Nephron progenitor cell (in vitro differentiated cells): ENCODE data around the gene FAM174B.

Source experiments
- DNase-seq: peaks from one replicate; pipeline ENCODE4 v3.0.0; 2021
- H3K27ac Mint-ChIP-seq: 2 replicates; pipeline ENCODE4 v1.8.0; 2021; ENCODE audit warnings: mild to moderate bottlenecking, moderate library complexity, mixed read lengths
- H3K27me3 Mint-ChIP-seq: 2 replicates; pipeline ENCODE4 v1.8.0; 2021; ENCODE audit warnings: mild to moderate bottlenecking, low read depth, mixed read lengths; ENCODE audit not compliant: poor library complexity
- H3K36me3 Mint-ChIP-seq: 2 replicates; pipeline ENCODE4 v1.8.0; 2021; ENCODE audit warnings: low read depth, mixed read lengths
- H3K4me1 Mint-ChIP-seq: 2 replicates; pipeline ENCODE4 v1.8.0; 2021; ENCODE audit warnings: mixed read lengths
- H3K4me3 Mint-ChIP-seq: 2 replicates; pipeline ENCODE4 v1.8.0; 2021; ENCODE audit warnings: mild to moderate bottlenecking, moderate library complexity, mixed read lengths
- H3K9me3 Mint-ChIP-seq: 2 replicates; pipeline ENCODE4 v1.8.0; 2021; ENCODE audit warnings: mild to moderate bottlenecking, moderate library complexity, mixed read lengths
- CTCF ChIP-seq: fragments of 200-600 bp; sonication (generic); IDR thresholded peaks from 2 replicates; pipeline ENCODE4 v1.5.0; 2021; ENCODE audit warnings: antibody characterized with exemption

The FAM174B gene

GRCh38 chr15:92576597-92577200, 78.9 kb downstream of the FAM174B start:
- Mint-ChIP-seq H3K4me1 (peaks cover 10% of the 10 kb centered on the region), H3K27ac (no peak overlapping the region), H3K9me3 (no peaks in the 10 kb centered on the region), H3K4me3 (no peak overlapping the region), H3K27me3 (peaks cover 14% of the 10 kb centered on the region), H3K36me3 (no peaks in the 10 kb centered on the region)
- no peak for DNase-seq
- no peak for TF ChIP-seq CTCF

GRCh38 chr15:92574566-92574965, 81.0 kb downstream of the FAM174B start:
- Mint-ChIP-seq H3K27me3 (peaks cover 16% of the 10 kb centered on the region), H3K36me3 (no peaks in the 10 kb centered on the region), H3K4me3 (no peak overlapping the region), H3K27ac (no peak overlapping the region), H3K4me1 (peaks cover 10% of the 10 kb centered on the region), H3K9me3 (peaks cover 3% of the 10 kb centered on the region)
- TF ChIP-seq CTCF = no peak
- no peak for DNase-seq

GRCh38 chr15:92574161-92574560, 81.4 kb downstream of the FAM174B start:
- Mint-ChIP-seq H3K9me3 (peaks cover 3% of the 10 kb centered on the region), H3K4me3 (no peak overlapping the region), H3K4me1 (peaks cover 10% of the 10 kb centered on the region), H3K27me3 (peaks cover 16% of the 10 kb centered on the region), H3K36me3 (no peaks in the 10 kb centered on the region), H3K27ac (no peak overlapping the region)
- no peak for DNase-seq
- no peak for TF ChIP-seq CTCF

- no peak for DNase-seq
- peaks cover 3% of the 10 kb centered on the region for H3K9me3 Mint-ChIP-seq
- no peak for TF ChIP-seq CTCF
- H3K4me3 Mint-ChIP-seq = no peak overlapping the region
- H3K36me3 Mint-ChIP-seq = no peaks in the 10 kb centered on the region
- no peak overlapping the region for H3K27ac Mint-ChIP-seq
- H3K4me1 Mint-ChIP-seq = peaks cover 10% of the 10 kb centered on the region
- peaks cover 21% of the 10 kb centered on the region for H3K27me3 Mint-ChIP-seq
Observed at GRCh38 chr15:92571824-92572223, 83.8 kb downstream of the FAM174B start.

- H3K4me3 Mint-ChIP-seq = no peak overlapping the region
- peaks cover 10% of the 10 kb centered on the region for H3K4me1 Mint-ChIP-seq
- no peak for DNase-seq
- H3K27ac Mint-ChIP-seq = no peak overlapping the region
- peaks cover 6% of the 10 kb centered on the region for H3K9me3 Mint-ChIP-seq
- H3K36me3 Mint-ChIP-seq = no peaks in the 10 kb centered on the region
- H3K27me3 Mint-ChIP-seq = peaks cover 21% of the 10 kb centered on the region
- TF ChIP-seq CTCF = no peak
Observed at GRCh38 chr15:92570391-92570790, 85.2 kb downstream of the FAM174B start.

- Mint-ChIP-seq H3K9me3 (peaks cover 6% of the 10 kb centered on the region), H3K4me1 (peaks cover 10% of the 10 kb centered on the region), H3K4me3 (no peak overlapping the region), H3K27me3 (peaks cover 21% of the 10 kb centered on the region), H3K27ac (no peak overlapping the region), H3K36me3 (no peaks in the 10 kb centered on the region)
- no peak for DNase-seq
- no peak for TF ChIP-seq CTCF
Observed at GRCh38 chr15:92569778-92570177, 85.8 kb downstream of the FAM174B start.
